GM19467 (cell line): ENCODE data around the gene PC.

Experiments used
- ATAC-seq: cut with Tn5 transposase; IDR thresholded peaks from one replicate; pipeline ENCODE4 v1.9.1; 2021; ENCODE audit warnings: mild to moderate bottlenecking, moderate library complexity; ENCODE audit not compliant: unreplicated experiment

PC gene

DNA sequence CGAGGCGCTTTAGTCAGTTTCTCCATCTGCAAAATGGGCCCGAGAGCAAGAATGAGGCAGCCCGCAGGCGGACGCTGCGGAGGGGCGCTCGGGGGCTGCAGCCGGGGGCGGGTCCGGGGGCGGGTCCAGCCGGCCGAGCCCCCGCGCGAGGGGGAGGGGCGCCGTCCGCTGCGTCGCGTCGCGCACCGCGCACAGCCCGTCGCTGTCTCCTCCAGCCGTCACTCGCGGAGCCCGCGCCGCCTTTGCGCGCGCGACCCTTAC, 282 bp downstream of the PC start:
- no peak for ATAC-seq

DNA sequence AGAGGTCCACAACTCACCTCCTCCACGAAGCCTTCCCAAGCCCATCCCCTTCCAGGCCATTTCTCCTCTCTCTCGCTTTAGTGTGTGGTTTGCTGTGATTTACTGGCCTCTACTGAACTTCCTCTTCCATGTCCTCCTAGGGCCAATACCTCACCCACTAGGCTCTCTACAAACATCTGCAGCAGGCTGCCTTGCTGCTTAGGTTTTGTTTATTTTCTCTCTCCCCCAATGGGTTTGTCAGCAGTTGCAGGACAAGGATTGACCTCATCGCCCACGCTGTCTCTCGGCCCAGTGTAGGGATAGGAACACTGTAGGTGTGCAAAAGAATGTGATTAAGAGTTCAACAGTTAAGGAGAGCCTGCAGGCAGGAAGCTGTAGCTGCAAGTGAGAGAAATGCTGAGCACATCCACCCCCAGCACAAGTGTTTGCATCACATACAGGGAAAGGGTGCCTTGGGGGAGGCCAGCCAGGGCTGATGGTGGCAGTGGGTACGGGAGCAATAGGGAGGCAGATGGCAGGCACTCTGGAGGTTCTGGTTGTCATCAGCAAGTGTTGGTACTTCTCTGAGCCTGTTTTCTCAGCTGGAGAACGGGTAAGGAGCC, 1.4 kb downstream of the PC start:
- ATAC-seq, result no peak

DNA sequence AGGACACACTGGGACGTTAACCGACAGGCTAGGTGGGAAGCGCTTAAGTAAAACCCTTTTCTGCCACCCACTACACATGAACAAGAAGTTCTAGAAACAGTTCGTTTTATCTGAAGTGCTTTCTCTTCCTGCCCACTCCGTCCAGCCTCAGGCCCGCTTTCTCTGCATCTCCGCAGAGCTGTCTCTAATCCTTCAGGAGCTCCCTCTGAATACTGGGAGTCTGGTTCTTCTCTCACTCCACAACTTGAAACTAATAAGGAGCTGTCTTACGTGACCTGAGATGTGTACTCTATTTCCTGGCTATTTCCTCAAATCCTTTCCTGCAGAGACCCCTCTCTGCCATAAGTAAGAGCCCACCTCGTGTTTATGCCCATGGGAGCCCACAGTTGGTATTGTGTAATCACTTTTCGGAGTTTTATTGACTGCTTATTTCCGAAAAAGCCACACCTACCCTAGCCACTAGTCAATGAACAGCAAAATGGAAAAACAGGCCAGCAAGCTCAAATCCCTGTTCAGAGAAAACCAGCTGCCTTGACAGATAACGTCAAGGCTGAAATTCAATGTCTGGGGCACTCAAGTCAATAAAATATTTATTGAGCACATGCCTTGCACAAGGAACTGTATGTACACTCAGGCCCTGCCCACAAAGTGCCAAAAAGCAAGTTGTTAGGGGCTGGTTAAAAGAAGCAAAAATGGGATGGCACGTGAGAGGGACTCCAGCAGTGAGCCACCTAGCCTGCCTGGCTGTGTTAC, 4.9 kb downstream of the PC start:
- no peak for ATAC-seq

DNA sequence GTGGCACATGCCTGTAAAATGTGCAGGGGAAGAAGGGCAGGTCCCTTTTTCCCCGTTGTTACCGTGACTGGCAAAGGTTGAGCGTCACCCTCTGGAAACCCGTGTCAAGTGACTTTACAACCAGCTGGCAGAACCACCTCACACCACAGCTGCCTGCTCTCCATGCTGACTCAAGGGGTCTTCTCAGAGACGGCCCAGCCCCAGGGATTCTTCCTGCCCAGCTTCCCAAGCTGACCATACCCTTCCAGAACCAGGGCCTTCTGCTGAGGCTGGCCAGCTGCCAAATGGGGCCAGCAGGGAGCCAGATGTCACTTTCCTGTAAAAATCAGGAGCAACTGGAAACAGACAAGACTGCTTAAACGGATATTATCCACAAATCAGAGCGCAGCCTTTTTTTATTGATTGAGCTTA, 6.3 kb downstream of the PC start:
- ATAC-seq, result no peak

DNA sequence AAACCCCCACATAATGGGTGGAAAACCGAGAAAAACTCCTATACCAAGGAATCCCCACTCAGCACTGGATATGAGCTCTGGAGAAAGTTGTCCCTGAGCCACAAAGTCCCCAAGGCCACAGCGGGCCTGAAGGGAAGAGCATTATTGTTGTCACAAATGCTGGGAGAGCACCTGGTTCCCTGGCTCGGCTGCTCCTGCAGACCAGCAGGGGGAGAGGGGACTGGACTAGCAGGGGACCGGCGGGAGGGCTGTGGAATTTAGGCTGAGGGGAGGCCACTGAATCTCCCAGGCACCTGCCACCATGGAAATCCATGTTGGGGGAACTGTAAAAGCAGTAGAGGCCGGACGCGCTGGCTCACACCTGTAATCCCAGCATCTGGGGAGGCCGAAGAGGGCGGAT, 7.0 kb downstream of the PC start:
- no peak for ATAC-seq

DNA sequence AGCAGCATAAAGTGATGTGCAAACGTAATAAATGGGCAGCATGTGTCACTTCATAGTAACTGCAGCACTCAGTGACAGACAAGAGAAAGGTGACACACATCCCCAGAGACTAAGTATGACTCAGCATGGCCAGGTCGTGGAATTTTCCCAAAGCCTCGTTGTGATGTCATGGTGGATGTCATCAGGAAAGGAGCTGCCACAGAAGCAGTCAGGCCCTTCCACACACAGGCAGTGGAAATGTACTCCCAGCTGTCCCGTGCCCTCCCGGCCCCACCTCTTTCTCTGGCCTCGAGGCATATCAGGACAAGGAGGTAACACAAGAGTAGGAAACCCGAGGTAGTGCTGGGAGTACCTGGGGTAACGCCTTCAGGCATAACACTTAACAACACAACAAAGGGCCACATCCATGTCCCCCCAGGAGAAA, 8.1 kb downstream of the PC start:
- ATAC-seq, result no peak

DNA sequence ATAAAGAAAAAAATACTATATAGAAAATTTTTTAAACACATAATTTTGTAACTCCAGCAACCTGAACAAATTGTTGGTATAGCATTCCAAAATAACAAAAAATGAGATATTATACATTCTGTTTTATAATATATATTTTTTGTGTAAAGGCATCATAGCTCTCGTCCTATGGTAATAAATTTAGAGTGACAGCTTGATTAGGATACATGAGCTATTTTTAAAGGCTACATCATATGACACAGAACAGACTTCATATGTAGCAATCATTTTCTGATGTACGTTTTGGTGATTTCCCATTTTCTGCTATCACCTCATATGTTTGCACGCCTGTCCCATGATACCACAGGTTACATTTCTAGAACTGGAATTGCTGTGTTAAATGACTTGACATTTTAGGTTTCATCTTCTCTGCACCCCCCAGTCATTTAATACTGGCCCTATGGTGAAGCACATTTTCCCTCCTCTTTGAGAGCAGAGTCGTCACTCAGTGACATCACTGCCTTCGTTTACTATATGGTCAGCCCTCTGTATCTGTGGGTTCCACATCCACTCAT, 19.5 kb downstream of the PC start:
- no peak for ATAC-seq

DNA sequence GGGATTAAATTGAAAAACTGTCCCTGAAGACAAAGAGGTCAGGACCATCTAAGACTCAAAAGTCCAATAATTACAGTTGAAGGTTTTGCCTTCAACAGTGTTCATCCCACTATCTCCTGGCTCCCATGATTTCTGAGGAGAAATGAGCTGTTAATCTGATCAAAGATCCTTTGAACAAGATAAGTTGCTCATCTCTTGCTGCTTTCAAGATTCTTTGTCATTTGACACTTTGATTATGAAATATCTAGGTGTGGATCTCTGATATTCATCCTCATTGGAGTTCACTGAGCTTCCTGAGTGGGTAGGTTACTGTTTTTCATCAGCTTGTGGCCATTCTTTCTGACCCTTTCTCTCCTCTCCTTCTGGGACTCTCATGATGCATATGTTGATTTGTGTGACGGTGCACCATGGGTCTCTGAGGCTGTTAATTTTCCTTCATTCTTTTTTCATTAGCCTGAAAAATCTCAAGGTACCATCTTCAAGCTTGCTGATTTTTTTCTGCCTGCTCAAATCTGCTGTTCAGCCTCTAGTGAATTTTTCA, 20.9 kb downstream of the PC start:
- ATAC-seq, result no peak

DNA sequence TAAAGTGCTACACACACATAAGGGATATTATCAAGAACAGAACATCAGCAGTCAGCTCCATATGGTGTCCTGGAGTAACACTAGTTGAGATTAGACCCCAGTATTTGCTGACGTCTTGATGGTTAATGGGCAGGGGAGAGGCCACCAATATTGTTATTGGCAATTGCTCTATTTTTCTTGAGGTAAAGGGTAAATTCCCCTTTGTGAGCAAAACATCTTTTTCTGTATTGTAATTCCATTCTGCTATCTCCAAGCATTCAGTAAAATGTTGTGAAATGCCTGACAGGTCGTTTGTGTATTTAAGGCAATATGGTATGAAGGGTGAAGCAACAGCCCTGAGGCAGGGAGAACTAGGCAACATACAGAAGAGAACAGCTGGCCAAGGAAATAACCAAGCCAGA, 21.9 kb downstream of the PC start:
- no peak for ATAC-seq

DNA sequence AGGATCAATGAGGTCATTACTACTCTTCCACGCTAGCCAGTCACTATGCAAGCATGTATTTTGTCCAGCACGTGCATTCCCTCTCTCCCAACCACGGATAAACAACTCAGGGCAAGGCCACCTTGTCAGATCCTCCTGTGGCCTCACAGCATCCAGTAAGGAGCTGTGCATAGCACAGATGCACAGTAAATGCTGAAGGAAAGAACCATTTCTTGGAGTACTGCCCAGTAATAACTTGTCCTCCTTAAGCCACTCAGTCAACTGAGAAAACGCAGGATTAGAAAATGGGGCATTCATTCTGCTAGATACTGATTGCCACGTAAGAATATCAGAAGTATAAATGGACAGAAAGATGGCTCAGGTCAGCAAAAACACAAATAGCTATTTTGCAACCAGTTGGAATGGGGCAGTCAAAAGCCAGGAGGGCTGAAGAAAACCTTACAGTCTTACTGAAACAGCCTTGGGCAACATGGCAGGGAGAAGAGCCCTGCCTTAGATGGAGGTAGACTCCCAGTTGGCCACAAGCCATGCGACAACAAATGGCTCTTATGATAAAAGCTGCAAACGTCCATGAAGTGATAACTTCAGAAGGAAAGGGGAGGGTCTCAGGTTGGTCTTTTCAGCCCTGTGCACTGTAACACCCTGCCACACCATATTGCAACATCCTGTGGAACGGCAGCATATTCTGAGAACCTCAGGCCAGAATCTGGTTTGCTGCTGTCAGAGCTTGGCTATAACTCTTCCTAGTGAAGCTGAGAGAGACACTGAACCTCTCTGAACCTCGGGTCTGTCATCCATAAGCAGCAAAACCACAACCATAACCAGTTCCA, 23.0 kb downstream of the PC start:
- no peak for ATAC-seq

DNA sequence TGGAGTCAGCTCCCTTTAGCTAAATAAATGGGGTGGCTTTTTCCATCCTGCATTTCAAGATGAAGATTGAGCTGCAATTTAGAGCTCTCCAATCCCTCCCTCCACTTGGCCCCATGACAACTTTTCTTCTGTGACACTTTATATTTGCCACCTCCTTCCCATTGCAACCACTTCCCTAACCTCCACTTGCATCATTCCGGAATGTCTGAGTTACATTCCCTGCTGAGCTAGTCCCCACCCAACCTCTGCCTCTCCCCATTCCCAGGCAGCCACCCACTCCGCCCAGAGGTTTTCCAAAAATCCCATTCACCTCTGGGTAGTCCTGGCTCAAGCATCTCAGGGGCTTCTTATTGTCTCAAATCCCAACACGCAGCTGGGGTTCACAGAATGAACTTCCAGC, 24.7 kb downstream of the PC start:
- ATAC-seq, result no peak

DNA sequence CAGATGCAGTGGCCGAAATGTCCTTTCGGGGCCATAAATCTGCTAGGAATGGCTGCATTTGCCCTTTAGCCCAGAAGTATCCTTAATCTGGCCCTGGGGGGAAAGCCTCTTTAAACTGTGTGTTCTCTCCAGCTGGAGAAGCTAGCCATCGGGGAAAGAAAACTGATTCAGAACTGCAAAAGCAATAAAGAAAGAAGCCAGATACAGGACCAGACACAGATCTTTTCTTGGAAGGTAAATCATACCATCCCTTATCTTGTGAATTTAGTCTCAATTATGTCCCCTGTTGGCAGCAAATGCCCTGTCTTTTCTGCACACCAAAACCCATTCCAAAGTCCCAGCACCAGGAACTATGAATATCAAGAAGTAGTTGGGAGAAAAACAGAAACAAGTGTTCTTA, 25.6 kb downstream of the PC start:
- ATAC-seq, result no peak

DNA sequence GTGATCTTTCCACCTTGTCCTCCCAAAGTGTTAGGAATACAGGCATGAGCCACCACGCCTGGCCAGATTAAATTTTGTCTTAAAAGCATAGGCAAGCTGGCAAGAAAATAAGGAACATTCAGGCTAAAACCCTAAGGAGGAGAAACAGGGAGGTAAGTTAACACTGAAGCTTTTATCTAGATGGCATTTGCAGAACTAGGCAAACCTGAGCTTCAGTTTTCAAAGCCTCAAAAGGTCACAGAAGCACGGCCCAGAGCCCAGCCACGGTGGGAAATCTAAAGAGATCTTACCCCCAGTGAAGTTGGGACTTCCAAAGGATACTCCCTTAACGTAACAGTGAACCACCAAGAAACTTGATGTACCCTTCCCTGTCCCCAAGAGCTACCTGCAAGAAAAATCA, 28.4 kb downstream of the PC start:
- no peak for ATAC-seq

DNA sequence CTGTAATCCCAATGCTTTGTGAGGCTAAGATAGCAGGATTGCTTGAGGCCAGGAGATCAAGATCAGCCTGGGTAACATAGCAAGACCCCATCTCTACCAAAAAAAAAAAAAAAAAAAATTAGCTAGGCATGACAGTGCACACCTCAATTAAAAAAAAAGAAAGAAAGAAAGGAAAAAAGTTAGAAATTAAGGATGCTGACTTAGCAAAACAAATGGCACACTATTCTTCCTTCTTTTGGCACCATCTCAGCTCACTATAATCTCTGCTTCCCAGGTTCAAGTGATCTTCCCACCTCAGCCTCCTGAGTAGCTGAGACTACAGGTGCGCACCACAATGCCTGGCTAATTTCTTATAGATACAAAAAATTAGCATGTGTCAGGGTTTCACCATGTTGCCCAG, 33.9 kb downstream of the PC start:
- ATAC-seq, result no peak

DNA sequence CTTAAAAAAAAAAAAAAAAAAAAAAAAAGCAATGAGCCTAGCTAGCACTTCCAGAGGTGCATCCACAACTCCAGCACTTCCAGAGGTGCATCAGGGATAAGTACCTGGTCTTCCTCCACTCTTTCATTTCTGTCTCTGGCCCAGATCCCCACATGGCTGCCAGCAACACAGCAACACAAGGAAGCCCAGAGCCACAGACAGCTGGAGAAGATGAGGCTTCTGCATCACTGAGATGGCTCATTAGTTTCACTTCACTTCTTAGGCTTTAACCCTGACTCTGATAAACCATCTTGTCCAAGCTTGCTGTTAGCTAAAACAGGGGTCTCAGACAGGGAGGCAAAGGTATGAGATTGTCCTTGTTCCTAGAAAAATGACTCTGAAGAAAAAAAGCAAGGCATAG, 35.6 kb downstream of the PC start:
- ATAC-seq, result no peak

DNA sequence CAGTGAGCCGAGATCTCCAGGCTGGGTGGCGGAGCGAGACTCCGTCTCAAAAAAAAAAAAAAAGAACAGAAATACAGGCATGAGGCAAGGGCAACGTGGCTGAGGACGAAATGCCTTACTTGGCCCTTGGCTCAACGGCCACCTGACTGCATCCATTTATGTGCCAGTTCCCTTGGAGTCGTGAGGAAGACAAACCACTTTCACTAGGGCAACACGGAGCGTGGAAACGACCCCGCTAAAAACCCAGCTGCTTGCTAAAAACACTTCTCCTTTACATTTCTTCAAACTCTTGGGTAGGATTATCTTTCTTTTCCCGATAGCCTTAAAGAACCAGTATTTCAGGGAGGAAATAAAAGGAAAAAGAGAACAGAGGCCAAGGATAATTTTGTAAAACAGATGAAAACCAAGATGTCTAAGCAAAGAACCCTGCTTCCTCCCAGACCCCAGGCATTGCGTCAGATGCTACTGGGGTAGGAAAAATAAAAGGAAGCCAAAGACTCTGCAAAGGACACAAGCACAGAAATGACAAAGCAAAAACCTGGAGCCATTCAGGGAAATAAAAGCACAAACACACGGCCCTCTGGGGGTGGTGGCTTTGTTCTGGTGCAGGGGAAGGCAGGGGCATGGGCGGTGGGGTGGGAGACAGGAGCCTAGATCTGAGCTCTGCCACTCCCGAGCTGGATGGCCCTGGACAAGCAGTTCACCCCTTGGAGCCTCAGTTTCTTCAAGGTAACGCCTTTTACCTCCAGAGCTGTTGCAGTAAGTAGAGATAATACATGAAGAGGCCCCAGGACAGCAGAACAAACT, 37.0 kb downstream of the PC start:
- ATAC-seq, result no peak

DNA sequence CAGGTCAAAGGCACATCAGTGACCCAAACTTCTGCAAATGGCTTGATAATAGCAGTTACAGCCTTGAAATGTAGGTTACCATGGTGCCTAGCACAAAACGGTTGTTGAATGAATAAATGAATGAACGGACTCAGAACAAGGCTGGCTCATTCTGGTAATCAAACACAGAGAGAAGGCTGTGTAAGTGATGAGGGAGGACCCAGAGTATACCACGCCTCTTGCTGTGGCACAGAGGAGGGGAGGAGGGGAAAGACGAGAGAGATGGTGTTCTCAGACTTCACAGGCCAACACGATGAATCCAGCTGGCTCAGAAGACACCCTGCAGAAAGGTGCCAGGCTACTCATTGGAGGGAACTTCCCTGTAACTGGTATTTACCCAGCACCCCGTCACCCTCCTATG, 38.3 kb downstream of the PC start:
- ATAC-seq, result no peak

DNA sequence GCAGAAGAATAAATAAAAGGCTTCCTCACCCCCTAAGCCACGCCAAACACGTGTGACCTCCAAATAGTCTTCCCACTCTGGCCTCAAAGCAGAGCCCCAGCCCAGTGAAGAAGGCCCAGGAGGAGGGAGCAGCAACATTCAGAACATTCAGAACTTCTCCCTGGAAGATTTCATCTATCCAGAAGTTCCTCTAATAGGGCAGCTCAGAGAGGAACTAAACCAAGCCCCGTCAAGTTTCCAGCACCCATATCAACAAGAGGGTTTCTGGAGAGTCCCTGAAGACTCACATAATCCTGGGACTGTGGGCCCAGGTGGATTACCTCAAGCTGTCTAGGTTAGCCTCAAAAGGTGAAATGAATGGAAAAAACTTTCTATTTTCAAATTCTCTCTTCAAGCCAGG, 39.4 kb downstream of the PC start:
- no peak for ATAC-seq

DNA sequence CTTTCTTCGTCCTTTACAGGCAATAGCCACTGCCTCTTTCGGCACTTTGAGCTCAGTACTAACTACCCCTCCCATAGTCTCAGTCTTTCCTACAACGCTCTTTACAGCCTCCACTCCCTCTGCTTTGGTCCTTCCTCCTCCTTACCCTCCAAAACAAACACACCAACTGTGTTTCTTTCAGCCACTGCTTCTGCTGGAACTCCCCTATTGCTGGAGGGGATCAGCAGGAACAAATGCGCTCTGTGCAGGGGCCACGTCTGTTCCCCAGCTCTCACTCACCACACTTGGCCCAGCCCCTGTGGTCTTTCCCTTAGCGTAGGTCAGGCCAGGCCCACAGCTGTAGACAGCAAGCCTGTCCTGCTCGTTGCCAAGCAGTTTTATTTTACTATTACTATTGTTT, 42.3 kb downstream of the PC start:
- ATAC-seq, result no peak

DNA sequence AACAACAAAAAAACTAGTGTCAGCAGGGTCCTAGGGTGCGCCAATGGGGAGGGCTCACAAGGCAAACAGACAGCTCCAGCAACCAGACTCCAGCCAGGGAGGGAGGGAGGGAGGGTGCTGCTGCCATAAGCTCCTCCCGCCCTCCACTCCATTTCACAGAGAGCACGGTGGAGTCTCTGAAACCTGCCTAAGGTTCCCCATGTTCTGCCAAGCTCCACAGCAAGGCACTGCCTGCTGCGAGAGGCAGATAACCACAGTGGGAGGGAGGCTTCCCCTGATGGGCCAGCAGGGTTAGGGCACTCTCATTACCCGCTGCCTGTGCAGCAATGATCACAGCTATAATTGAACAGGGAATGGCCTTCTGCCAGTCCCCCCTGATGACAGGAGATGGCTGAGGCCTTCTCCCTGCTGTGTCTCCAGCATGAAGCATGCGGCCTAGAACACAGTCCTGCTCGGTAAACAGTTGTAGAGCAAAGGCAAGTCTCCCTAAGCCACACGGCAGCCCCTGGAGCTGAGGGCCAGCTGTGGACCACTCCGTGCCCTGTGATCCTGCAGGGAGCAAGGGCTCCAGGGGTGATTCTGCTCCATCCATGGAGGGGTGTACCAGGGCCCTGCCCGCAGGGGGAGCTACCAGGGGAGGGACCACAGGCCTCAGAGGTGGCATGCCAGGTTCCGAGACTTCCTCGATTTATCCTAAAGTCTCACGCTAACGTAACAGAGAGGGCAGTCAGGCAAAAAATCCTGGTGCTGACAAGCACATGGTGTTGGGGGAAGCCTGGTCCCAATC, 42.9 kb downstream of the PC start:
- no peak for ATAC-seq
